NCI-H345 treated with DMSO at 0.1 percent for 48 hours (cell line): Measurements from ENCODE around the gene PPP1R14B.
"Not testable (repeated sequence)": the region's sequence is repeated elsewhere in the genome, so short reads cannot be mapped to it uniquely, and the experiment has no call there.

Source experiments
- DNase-seq: peaks from one replicate; lab custom pipeline; 2025; ENCODE audit not compliant: unreplicated experiment; lab: John Stamatoyannopoulos, UW

PPP1R14B gene

DNA sequence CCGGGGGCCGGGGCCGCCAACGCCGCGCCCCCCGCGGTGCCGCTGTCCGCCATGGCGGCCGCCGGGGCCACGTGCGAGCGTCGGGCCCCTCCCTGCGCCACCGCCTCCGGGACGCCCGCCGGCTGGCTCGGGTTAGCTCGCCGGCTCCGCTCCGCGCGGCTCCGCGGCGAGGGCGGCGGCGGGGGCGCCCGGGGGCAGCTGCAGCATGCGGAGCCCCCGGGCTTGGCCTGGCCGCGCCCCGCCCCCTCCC lies 197 bp downstream of the PPP1R14B start:
- not testable (repeated sequence) for DNase-seq

DNA sequence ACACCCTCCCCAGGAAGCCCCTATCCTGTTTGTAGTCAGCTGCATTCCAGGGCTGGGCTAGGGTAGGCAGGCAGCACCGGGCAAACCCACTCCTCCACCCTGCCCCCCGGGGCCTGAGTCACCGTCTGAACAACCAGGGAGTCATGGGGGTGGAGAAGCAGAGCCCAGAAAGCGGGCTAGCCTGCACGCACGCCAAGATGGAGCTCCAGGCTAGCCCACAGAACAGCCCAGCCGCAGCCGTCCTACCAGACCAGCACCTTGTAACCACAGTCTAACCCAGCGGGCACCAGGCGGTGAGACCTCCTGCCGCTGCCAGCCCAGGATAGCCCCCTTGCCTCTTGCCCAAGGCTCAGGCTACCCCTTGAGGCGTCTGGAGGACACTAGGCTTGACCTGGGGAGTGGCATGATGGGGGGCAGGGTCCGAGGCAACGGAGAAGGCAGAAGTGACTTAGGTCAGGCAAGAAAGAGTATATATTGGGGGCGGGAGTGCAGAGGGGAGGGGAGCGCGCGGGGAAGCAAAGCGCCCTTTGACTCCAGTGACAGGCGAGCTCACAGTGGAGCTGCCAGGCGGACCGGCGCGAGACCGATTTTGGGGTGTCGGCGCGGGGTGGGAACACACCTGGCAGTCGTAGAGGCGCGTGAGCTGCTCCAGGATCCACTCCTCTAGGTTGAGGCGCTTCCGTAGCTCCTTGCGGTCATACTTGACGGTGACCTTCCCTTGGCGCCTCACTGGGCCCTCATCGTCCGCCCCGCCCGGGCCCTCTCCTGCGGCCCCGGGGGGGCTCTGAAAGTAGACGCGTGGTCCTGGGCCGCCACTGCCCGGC lies 734 bp downstream of the PPP1R14B start:
- no peak for DNase-seq

DNA sequence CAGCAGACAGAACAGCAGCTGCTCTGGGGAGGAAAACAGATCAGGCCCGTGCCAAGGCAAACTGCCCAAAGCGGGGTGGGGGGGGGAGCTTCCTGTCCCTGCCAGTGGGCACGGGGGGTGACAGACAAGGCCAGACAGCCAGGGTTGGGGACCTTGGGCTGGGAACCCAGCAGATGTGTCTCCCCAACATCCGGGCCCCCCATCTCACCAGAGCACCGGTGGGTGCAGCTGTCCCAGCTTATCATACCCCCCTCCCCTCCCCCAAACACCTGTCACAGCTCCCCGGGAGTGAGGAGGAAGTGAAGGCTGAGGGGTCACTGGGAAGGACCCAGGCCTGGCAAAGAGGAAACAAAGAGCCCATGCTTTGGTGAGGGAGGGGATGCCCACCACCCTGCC lies 1.3 kb downstream of the PPP1R14B start:
- no peak for DNase-seq

DNA sequence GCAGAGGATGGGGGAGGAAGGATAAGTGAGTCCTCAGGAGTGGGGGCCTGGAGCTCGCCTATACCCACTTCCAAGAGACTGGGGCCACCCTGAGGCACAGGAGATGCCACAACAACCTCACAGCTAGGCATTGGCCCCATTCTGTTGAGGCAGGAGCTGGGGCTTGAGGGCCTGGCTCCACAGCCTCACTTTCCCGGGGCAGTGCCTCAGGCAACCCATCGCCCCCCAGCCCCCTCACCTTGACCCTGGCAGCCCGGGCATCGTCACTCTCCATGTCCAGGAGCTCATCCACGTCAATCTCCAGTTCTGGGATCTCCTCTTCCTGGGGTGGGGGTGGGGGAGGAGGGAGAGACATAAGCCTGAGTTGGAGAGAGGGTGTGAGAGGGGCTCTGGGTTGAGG lies 1.8 kb downstream of the PPP1R14B start:
- no peak for DNase-seq

- DNase-seq: no peak
These were observed 2.6 kb downstream of the PPP1R14B start for GRCh38 chr11:64244107-64244506.

DNA sequence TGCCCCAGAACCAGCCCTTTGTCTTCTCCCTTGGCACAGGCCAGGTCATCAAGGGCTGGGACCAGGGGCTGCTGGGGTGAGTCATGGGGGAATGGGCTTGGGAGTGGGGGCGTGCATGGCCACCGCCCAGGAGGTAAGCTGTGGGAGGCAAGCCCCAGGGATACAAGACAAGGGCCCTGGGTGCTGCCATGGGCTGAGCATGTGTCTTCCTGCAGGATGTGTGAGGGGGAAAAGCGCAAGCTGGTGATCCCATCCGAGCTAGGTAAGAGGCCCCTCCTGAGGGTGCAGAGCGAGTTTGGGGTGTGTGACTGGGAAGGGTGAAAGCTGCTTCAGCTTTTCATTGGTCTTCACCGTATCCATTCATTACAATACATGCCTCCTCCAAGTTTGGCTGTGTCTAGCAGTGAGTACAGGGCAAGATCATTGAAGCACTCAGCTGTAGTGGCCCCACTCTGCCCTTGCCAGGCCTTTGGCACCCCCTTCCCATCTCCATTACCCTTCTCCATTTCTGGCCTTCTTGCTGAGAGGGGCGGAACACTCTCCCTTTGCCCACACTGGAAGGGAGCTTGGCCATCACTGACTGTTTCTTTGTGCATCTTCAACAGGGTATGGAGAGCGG lies 3.4 kb downstream of the PPP1R14B start:
- DNase-seq: no peak

DNA sequence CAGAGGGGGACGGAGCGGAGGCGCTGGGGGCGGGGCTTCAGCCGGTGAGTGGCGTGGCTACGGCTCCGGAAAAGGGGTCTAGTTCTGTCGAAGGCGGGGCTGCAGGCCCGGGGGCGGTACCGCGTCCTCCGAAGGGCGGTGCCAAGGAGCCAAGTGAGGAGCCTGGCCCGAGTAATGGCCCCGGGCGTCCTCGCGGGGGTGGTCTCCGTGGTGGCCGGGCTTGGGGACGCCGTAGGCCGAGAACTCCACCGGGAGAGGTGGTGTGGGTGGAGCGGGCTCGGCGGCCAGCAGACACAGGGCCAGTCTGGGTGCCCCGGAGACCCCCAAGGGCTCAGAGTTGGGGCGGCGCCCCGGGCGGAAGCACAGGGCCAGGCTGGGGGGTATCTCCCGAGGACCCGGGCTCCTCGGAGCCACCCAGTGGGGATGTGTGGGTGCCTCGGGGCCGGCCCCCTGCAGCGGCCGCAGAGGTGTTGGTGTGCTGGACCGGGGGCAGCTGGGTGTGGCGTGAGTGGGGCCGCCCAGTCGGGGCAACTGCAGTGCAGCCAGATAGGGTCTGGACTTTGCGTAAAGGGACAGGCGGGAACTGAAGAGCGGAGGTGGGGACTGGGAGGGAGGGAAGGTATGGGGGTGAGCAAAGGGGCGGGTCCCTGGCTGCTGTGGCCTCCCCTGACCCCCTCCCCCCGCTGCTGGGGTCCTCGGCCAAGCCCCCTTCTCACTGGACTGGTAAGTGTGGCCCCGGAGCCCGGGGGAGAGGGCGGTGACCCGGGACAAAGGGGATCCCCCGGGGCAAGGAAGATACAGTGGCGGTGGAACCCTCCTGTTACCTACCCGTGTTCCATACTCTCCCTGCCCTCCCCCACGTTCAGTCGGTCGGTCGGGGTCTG lies 5.0 kb downstream of the PPP1R14B start:
- DNase-seq: no peak

DNA sequence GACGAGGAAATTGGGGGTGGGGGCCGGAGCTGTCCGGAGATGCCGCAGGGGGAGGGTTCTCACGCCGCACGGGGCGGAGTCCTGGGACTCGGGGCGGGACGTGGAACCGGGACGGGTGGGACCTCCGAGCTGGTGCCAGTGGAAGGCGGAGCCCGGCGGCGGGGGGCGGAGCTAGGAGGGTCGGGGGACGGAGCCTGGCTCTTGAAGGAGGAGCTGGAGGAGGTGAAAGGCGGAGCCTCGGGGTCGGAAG lies 5.6 kb downstream of the PPP1R14B start:
- peak; percentile 91 for DNase-seq

GRCh38 chr11:64240435-64241240 lies 6.1 kb downstream of the PPP1R14B start, which contains the start of gene FKBP2:
TSS of gene FKBP2 (plus strand) at chr11:64241095. CDS start at chr11:64242388, 1,293 bp downstream.
- peak; percentile 93 for DNase-seq

DNA sequence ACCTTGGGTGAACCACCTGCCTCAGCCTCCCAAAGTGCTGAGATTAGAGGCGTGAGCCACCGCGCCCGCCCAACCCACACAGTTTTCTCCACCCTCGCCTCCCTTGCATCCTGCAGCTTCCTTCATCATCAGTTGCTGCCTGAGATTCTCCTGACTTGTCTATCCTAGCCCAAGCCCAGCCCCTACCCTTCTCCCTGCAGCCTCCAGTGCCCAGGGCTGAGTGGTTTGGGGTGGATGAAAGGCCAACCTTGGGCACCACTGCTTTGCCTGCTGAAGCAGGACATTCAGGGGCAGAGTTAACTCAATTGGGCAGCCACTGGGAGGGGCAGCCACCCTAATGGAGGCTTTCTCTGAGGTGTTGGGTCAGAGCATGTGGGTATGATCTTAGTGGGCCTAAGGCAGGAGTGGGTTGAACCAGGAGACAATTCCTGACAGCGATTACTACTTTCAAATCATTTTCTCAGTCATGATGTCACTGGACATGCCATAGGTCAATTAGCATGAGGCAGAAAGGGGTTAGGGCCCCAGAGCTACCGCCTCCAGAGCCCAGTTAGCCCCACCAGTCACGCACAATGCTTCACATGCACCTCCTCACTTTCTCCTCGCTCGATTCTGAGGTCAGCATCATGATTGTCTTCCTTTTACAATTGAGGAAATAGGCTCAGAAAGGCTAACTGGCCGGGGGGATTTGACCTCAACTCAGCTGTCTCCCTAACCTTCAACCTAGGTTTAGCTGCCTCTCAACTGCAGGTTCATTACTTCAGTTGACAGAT lies 6.9 kb downstream of the PPP1R14B start:
- DNase-seq: no peak

DNA sequence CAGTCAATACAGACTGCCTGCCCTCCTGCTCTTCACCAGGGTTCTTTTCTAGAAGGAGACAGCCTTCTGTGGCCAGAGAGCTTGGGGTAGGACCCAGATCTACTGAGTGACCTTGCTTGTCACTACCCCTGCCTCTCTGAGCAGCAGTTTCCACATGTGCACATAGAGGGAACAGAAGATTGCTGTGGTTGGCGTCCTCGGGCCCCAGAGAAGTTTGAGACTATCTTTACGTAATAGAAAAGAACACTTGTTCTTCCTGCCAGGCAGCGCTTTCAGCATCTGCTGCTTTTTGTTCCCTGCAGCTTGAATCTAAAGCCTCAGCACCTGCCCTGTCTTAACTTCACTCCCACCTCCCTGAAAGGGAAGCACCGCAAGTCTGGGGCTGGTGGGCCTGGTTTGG lies 7.7 kb downstream of the PPP1R14B start:
- DNase-seq: no peak

DNA sequence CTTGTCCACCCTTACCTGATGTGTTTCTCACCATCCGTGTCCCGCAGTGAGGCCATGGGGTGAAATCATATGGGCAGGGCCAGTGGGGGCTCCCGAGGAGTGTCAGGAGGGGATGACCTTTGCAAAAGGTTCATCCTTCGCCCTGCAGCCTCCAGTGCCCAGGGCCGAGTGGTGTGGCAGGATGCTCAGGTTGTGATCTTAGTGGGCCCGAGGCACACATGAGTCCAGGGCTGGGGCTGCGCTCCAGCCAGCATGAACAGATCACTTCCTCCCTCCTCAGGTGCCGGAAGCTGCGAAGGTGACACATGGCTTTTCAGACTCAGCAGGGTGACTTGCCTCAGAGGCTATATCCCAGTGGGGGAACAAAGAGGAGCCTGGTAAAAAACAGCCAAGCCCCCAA lies 8.7 kb downstream of the PPP1R14B start:
- DNase-seq: no peak

DNA sequence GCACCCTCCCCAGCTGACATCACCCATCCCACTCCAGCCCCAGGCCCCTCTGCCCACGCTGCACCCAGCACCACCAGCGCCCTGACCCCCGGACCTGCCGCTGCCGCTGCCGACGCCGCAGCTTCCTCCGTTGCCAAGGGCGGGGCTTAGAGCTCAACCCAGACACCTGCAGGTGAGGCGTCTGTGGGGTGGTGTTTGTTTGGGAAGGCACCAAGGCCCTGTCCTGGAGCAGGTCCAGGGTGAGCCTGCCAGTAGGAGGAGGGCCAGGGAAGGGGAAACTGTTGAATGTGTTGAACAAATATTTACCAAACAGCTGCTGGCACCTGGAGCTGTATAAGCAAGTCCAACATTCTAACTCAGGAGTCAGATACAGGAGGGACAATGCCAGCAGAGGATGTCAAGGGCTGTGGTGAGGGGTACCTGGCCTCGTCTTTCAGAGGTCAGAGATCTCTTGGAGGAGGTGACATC lies 9.2 kb downstream of the PPP1R14B start:
- peak; percentile 66 for DNase-seq

GRCh38 chr11:64235437-64236161 lies 11.1 kb downstream of the PPP1R14B start:
- no peak for DNase-seq

- no peak for DNase-seq
These were observed 11.9 kb downstream of the PPP1R14B start for GRCh38 chr11:64234647-64235379.

DNA sequence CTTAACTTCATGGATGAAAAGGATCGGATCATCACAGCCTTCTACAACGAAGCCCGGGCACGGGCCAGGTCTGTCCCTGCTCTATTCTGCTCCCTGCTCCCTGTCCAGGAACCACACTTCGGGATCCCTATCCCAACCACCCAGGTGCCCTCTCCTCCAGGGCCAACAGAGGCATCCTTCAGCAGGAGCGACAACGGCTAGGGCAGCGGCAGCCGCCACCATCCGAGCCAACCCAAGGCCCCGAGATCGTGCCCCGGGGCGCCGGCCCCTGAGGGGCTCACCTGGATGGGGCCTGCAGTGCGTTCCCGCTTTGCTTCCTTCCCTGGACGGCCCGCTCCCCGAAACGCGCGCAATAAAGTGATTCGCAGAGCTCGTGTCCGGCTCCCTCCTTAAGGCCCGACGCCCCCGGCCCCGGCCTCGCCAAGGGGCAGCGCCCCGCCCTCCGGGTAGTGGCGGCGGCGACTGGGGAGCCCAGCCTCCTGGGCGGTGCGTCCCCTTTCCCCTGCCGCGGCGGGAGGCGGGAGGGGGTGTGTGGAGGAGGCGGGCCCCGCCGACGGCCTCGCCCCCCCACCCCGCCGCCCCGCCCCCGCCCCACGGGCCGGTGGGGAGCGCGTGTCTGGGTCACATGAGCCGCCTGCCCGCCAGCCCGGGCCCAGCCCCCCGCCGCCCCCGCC lies 12.7 kb downstream of the PPP1R14B start, which contains the start of gene VEGFB:
Gene VEGFB (plus strand): TSS at position 672 of the 674 bp plus-strand sequence. CDS start 250 bp downstream, outside the sequence.
- DNase-seq: peak; percentile 30

- DNase-seq: no peak
These were observed 13.8 kb downstream of the PPP1R14B start for GRCh38 chr11:64232967-64233315.

GRCh38 chr11:64232182-64232966 lies 14.4 kb downstream of the PPP1R14B start:
- DNase-seq: no peak
